Suprapubic skin (tissue), 3 donors: ENCODE results near the gene SLC29A1.

Experiments
- EP300 ChIP-seq: sonication (generic); formaldehyde crosslinking; IDR thresholded peaks from one replicate; pipeline ENCODE4 v1.6.1; 2017; ENCODE audit warnings: antibody characterized with exemption
- POLR2A ChIP-seq, 2 donors: fragments of 450-650 bp; IDR thresholded peaks; one replicate each; pipeline ENCODE4 v1.6.1; 2017; ENCODE audit warnings: antibody characterized with exemption in 2 of 2, mild to moderate bottlenecking in 2 of 2, moderate library complexity in 2 of 2
- TF ChIP-seq, protein P1 (sequence below), 2 donors: fragments of 200-600 bp in 1 of 2; fragments of 450-650 bp in 1 of 2; sonication (generic) in 1 of 2; IDR thresholded peaks; one replicate each; pipeline ENCODE4 v1.5.1; 2016 to 2019; ENCODE audit warnings: antibody characterized with exemption in 2 of 2, mild to moderate bottlenecking in 1 of 2, moderate library complexity in 1 of 2

DNA sequence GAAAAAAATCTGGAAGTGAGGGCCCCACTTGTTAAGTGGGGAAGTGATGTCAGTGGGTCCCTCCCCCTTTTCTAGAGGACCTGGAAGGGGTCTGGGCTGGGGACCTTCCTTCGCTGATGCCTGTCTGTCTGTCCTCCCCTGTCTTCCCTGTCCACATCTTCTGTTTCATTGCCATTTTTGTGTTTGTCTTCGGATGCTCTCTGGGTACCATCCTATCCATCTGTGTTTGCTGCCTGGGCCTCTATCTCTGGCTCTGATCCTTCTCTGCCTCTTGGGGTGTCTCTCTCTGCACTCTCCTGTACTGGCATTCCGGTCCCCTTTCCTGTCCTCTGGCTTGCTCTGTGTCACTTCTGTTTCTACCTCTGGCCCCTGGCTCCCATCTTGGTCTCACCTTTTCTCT lies 49.1 kb downstream of the SLC29A1 start:
- TF ChIP-seq POLR2A (IDR thresholded peaks at IDR 0.05), result no peak
- TF ChIP-seq, protein P1, sequence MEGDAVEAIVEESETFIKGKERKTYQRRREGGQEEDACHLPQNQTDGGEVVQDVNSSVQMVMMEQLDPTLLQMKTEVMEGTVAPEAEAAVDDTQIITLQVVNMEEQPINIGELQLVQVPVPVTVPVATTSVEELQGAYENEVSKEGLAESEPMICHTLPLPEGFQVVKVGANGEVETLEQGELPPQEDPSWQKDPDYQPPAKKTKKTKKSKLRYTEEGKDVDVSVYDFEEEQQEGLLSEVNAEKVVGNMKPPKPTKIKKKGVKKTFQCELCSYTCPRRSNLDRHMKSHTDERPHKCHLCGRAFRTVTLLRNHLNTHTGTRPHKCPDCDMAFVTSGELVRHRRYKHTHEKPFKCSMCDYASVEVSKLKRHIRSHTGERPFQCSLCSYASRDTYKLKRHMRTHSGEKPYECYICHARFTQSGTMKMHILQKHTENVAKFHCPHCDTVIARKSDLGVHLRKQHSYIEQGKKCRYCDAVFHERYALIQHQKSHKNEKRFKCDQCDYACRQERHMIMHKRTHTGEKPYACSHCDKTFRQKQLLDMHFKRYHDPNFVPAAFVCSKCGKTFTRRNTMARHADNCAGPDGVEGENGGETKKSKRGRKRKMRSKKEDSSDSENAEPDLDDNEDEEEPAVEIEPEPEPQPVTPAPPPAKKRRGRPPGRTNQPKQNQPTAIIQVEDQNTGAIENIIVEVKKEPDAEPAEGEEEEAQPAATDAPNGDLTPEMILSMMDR (IDR thresholded peaks at IDR 0.05), result no peak
- TF ChIP-seq EP300, result no peak
